NCI-H1694 treated with DMSO at 0.1 percent for 48 hours (cell line): ENCODE data around the gene CFAP251.
"Not testable (repeated sequence)": the region's sequence is repeated elsewhere in the genome, so short reads cannot be mapped to it uniquely, and the experiment has no call there.

Experiments
- DNase-seq: peaks from one replicate; lab custom pipeline; 2025; lab: John Stamatoyannopoulos, UW

The CFAP251 gene

DNA sequence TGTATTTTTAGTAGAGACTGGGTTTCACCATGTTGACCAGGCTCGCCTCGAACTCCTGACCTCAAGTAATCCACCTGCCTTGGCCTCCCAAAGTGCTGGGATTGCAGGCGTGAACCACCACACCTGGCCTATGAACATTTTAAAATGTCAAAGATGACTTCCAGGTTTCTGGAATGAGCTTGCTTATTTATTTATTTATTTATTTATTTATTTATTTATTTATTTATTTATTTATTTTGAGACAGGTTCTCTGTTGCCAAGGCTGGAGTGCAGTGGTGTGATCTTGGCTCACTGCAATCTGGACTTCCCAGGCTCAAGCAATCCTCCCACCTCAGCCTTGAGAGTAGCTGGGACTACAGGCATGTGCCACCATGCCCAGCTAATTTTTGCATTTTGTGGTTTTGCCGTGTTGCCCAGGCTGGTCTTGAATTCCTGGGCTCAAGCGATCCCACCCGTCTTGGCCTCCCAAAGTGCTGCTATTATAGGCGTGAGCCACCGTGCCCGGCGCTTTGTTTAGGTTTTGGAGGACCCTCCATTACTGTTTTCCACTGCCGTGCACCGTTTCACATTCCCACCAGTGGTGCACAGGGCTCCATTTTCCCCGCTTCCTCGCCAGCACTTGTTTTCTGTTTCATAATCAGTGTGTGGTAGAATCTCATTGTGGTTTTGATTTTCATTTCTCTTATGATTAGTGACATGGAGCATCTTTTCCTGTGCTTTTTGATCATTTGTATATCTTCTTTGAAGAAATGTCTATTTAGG, 6.4 kb upstream of the CFAP251 start:
- DNase-seq = no peak

- no peak for DNase-seq
Observed at GRCh38 chr12:121915841-121916321, 2.5 kb upstream of the CFAP251 start.

DNA sequence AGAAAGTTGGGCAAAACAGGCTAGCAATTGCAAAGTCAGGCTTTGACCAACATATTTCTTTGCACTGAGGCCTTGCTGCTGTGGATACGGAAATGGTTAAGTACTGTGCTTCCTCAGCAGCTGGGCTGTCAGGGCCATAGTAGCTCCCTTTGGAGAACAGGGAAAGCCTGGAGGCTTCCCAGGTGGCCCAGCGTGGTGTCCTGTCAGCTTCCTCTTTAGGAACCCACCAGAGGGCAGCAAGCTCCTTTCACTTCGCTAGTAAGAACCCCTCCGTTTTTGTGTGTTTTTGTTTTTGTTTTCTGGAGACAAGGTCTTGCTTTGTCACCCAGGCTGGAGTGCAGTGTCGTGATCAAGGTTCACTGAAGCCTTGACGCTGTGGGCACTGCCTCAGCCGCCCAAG, 1.7 kb upstream of the CFAP251 start:
- DNase-seq = no peak

GRCh38 chr12:121918679-121919038, 267 bp downstream of the CFAP251 start:
- no peak for DNase-seq

- no peak for DNase-seq
Observed at GRCh38 chr12:121921066-121921465, 2.7 kb downstream of the CFAP251 start.

- no peak for DNase-seq
Observed at GRCh38 chr12:121925358-121925695, 6.9 kb downstream of the CFAP251 start.

GRCh38 chr12:121926874-121927706, 8.7 kb downstream of the CFAP251 start:
- DNase-seq = no peak

GRCh38 chr12:121927813-121928212, 9.4 kb downstream of the CFAP251 start:
- no peak for DNase-seq

DNA sequence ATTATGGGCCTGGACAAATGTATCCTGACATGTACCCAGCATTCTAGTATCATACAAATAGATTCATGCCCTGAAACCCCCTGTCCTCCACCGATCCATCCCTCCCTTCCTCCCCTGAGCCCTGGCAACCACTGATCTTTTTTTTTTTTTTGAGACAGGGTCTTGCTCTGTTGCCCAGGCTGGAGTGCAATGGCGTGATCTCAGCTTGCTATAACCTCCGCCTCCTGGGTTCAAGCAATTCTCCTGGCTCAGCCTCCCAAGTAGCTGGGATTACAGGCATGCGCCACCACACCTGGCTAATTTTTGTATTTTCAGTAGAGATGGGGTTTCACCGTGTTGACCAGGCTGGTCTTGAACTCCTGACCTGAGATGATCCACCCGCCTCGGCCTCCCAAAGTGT, 11.2 kb downstream of the CFAP251 start:
- not testable (repeated sequence) for DNase-seq

- DNase-seq = no peak
Observed at GRCh38 chr12:121930862-121931261, 12.5 kb downstream of the CFAP251 start.

- DNase-seq = no peak
Observed at GRCh38 chr12:121932176-121932536, 13.8 kb downstream of the CFAP251 start.

DNA sequence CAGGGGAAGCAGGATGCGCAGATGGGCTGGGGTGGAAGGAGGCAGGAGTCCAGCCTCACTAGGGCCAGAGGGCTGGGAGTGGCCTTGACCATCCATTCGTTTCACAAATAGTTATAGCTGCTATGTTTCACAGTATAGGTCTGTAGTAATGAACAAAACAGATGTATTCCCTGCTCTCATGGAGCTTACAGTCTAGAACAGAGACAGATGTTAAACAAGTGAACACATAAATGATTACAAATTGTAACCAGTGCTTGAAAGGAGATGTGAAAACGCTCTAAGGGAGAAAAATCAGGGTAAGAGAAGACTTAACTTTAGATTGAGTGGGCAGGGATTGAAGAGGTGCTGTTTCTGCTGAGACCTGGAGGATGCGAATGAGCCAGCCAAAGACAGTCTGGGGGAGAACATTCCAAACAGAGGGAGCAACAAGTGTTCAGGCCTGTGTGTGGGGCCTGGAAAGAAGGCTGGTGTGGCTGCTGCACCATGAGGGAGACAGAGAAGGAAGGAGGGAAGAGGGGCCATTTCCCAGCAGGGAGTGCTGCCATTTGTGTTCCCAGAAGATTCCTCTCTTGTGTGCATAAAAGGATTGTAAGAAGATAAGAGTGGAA, 14.6 kb downstream of the CFAP251 start:
- no peak for DNase-seq

- DNase-seq = no peak
Observed at GRCh38 chr12:121933522-121934308, 15.3 kb downstream of the CFAP251 start.

DNA sequence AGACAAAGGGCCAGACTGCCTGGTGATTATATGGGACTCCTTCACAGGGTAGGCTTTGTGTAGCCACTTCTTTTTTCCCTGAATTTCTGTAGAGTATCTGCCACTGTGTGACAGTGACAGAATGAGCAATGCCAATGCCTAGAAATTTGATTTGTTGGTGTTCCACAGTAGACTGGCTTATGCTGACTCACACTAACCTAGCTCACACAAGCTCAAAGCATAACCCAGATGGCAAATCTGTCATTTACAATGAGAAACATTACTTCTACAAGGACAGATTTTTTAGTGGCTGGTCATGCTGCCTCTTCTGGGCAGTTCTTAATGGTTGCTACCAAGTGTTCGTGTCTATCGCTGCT, 15.9 kb downstream of the CFAP251 start:
- DNase-seq = no peak

DNA sequence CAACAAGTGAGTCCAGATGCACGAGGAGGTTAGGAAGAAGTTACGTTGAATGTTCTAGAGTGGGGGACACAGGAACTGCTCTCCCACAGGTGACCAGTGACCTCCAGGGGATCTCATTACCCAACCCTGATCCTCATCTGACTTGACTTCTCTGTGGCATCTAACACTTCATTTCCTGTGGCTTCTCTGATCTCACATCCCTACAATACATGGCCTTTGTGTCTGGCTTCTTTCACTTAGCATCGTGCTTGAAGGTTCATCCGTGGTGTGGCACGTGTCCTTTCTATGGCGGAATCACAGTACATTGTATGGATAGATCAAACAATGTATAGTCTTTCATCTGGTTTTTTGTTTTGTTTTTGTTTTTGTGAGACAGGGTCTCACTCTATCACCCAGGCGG, 19.3 kb downstream of the CFAP251 start:
- DNase-seq = no peak

DNA sequence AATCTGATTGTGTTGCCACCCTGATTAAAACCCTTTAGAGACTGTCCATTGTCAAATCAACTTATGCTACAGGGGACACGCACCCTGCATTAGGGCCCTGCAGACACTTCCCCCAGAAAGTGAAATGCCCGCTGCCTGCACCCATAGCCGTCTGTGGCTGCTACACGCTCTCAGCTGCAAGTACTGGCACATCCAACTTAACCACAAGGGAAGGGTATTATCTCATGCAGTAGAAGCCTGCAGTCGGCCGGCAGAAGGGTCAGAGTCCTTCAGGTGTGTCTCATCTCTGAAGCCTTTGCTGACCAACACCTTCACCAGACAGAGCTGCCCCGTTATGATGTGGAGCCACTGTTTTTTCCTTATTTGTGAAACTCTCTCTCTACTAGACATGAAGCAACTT, 20.8 kb downstream of the CFAP251 start:
- no peak for DNase-seq

- no peak for DNase-seq
Observed at GRCh38 chr12:121939992-121940766, 21.8 kb downstream of the CFAP251 start.

DNA sequence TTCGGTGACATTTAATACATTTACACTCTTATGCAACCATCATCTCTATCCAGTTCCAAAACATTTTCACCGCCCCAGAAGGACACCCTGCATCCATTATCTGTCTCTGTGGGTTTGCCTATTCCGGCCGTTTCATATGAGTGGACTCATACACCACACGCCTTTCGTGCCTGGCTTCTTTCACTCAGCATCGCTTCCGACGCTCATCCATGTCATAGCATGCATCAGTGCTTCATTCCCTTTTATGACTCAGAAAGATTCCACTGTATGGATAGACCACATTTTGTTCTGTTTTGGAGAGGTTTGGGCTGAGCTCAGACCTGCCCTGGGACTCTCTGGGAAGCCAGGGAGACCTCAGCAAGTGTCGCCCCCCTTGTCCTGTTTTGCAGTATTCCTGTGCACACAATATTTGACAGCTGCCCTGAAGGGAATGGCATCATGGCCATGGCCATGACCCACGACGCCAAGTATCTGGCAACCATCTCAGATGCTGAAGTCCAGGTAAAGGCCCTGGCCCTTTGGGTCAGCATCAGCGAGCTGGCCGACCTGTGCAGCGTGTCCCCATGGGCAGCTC, 23.8 kb downstream of the CFAP251 start:
- no peak for DNase-seq

DNA sequence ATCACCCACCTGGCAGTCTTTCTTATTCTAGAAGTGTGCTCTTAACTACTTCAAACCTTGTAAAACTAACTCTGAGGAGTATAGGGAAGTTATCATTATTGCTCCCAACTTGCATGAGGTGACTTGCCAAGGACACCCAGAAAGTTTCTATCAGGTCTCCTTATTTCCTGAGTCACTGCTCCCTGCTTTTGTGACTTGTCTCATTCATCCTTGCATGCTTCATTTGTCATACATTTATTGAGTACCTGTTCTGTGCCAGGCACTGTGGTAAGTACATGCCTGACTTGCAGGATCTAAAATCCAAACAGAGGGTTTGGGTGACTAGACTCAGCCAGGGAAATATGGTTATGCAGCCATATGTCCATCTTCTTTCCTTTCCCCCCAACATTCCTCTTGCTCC, 25.5 kb downstream of the CFAP251 start:
- DNase-seq = no peak

DNA sequence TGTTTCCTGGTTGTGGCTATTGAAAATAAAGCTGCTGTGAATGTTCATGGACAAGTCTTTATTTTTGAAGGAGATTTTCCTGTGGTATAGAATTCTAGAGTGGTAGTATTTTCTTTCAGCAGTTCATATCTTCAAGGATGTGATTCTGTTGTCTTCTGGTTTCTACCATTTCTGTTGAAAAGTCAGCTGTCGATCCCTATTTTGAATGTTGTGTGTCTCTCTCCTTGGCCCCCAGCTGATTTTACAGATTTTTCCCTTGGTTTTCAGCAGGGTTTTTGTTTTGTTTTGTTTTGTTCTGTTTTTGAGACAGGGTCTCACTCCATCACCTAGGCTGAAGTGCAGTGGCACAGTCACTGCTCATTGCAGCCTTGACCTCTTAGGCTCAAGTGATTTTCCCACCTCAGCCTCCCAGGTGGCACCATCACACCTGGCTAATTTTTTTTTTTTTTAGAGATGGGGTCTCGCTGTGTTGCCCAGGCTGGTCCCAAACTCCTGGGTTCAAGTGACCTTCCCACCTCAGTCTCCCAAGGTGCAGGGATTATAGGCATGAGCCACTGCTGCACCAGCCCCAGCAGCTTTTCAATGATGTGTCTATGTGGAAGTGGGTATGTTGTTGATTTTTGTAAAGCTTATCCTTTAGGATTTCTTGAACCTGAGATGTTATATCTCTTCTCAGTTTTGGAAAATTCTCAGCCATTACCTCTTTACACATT, 28.1 kb downstream of the CFAP251 start:
- no peak for DNase-seq

GRCh38 chr12:121947981-121948380, 29.6 kb downstream of the CFAP251 start:
- no peak for DNase-seq
